HFFc6 (cell line): ENCODE results near the gene NUDT3. TPM values are rescaled to one million over a fixed set of nuclear protein-coding genes. Genes with fewer than 3 reads are reported as not detected.
"Not testable (repeated sequence)": the region's sequence is repeated elsewhere in the genome, so short reads cannot be mapped to it uniquely, and the experiment has no call there.

Experiments used
- DNase-seq: peaks from one replicate; pipeline ENCODE4 v3.0.0-alpha.2; 2018
- H3K27ac Mint-ChIP-seq: 2 replicates; pipeline ENCODE4 v1.8.0; 2020; ENCODE audit warnings: mild to moderate bottlenecking, mixed read lengths
- H3K27me3 Mint-ChIP-seq: 2 replicates; pipeline ENCODE4 v1.8.0; 2021; ENCODE audit warnings: mild to moderate bottlenecking, moderate library complexity, mixed read lengths; ENCODE audit not compliant: insufficient read depth
- H3K36me3 Mint-ChIP-seq: 2 replicates; pipeline ENCODE4 v1.8.0; 2021; ENCODE audit warnings: low read depth, mixed read lengths
- H3K4me1 Mint-ChIP-seq: 2 replicates; pipeline ENCODE4 v1.8.0; 2020; ENCODE audit warnings: low read depth, mixed read lengths
- H3K4me3 Mint-ChIP-seq: 2 replicates; pipeline ENCODE4 v1.8.0; 2020; ENCODE audit warnings: mild to moderate bottlenecking, moderate library complexity, mixed read lengths
- H3K9me3 Mint-ChIP-seq: 2 replicates; pipeline ENCODE4 v1.8.0; 2020; ENCODE audit warnings: mild to moderate bottlenecking, mixed read lengths
- CTCF ChIP-seq: fragments of 200-600 bp; sonication (generic); IDR thresholded peaks from 2 replicates; pipeline ENCODE4 v1.5.0; 2021; ENCODE audit warnings: antibody characterized with exemption, mild to moderate bottlenecking
- total RNA-seq, 6 experiments: library from RNA; stranded (reverse); fragmentation: NEBNext Ultra II Directional; extraction: Animal tissue kit (Norgen Biotek cat#: 25700); gene quantifications; 2 replicates in 1 of 6; 3 replicates in 5 of 6; pipeline ENCODE4 v1.2.3, GENCODE V29; 2021

The NUDT3 gene
- total RNA-seq, 6 experiments from 2014 or later = 11.3 to 18.9 (median 16.6) TPM

DNA sequence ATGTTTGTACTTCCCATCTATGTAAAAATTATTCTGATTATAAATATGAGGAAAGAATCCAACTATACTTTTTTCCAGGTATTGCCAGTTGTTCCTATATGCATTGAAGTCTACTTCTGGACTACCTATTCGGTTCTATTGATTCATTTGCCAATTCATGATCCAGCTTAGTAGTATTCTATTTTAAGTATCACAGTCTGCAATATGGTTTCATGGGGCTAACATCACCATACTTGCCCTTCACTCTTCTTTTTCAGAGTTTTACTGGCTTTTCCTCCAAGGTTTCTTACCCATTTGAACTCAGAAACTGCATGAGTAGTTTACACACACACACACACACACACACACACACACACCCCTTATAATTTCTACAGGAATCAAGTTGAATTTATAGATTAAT is 34.5 kb downstream of the NUDT3 start:
- Mint-ChIP-seq H3K4me1 (peaks cover 47% of the 10 kb centered on the region), H3K27ac (no peak overlapping the region), H3K9me3 (no peaks in the 10 kb centered on the region), H3K4me3 (no peak overlapping the region), H3K36me3 (peaks cover 3% of the 10 kb centered on the region; the same call in 1 of the 2 replicates), H3K27me3 (no peaks in the 10 kb centered on the region)
- DNase-seq = no peak
- no peak for TF ChIP-seq CTCF

- Mint-ChIP-seq H3K27me3 (no peaks in the 10 kb centered on the region), H3K9me3 (no peaks in the 10 kb centered on the region), H3K4me1 (peaks cover 48% of the 10 kb centered on the region), H3K36me3 (peaks cover 3% of the 10 kb centered on the region; the same call in 1 of the 2 replicates), H3K4me3 (no peak overlapping the region), H3K27ac (no peak overlapping the region)
- no peak for DNase-seq
- no peak for TF ChIP-seq CTCF
Measured at GRCh38 chr6:34355889-34356288, 36.6 kb downstream of the NUDT3 start.

DNA sequence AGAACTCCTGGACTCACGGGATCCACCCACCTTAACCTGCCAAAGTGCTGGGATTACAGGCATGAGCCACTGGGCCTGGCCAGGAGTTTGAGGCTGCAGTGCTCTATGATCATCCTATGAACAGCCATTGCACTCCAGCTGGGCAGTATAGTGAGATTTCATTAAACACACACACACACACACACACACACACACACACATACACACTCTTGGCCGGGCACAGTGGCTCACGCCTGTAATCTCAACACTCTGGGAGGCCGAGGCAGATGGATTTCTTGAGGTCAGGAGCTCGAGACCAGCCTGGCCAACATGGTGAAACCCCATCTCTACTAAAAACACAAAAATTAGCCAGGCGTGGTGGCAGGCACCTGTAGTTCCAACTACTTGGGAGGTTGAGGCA is 38.2 kb downstream of the NUDT3 start:
- not testable (repeated sequence) for H3K9me3 Mint-ChIP-seq, H3K4me3 Mint-ChIP-seq, H3K27me3 Mint-ChIP-seq, H3K27ac Mint-ChIP-seq, DNase-seq, H3K36me3 Mint-ChIP-seq
- H3K4me1 Mint-ChIP-seq = peaks cover 46% of the 10 kb centered on the region

GRCh38 chr6:34353530-34353929 is 38.9 kb downstream of the NUDT3 start:
- H3K27ac Mint-ChIP-seq, H3K36me3 Mint-ChIP-seq, H3K9me3 Mint-ChIP-seq, DNase-seq, H3K27me3 Mint-ChIP-seq, H3K4me3 Mint-ChIP-seq: not testable (repeated sequence)
- peaks cover 43% of the 10 kb centered on the region for H3K4me1 Mint-ChIP-seq

GRCh38 chr6:34352305-34352937 is 40.0 kb downstream of the NUDT3 start:
- Mint-ChIP-seq H3K4me3 (no peak overlapping the region), H3K27me3 (no peaks in the 10 kb centered on the region; the same call in 1 of the 2 replicates), H3K4me1 (peaks cover 36% of the 10 kb centered on the region), H3K27ac (peak overlapping the region; percentile 49), H3K9me3 (no peaks in the 10 kb centered on the region), H3K36me3 (no peaks in the 10 kb centered on the region)
- TF ChIP-seq CTCF = no peak
- peak; percentile 26 for DNase-seq

DNA sequence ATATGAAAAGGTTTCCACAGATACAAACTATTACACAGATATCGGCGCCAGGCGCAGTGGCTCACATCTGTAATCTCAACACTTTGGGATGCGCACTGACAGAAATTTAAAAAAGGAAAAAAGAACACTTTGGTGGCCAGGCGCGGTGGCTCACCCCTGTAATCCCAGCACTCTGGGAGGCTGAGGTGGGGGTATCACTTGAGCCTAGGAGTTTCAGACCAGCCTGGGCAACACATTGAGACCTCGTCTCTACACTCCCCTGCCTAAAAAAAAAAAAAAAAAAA is 41.6 kb downstream of the NUDT3 start:
- Mint-ChIP-seq H3K4me3 (no peak overlapping the region), H3K36me3 (no peaks in the 10 kb centered on the region), H3K9me3 (no peaks in the 10 kb centered on the region), H3K27ac (no peak overlapping the region), H3K27me3 (no peaks in the 10 kb centered on the region; the same call in 1 of the 2 replicates), H3K4me1 (peaks cover 36% of the 10 kb centered on the region)
- DNase-seq = no peak
- no peak for TF ChIP-seq CTCF
